DMS114 treated with DMSO at 0.1 percent for 48 hours (cell line): ENCODE results near the gene PLCH2.

Source experiments
- DNase-seq: peaks from one replicate; lab custom pipeline; 2025; ENCODE audit not compliant: unreplicated experiment; lab: John Stamatoyannopoulos, UW

PLCH2 gene

GRCh38 chr1:2510366-2511155 lies 34.5 kb downstream of the PLCH2 start:
- no peak for DNase-seq

GRCh38 chr1:2512862-2513421 lies 36.9 kb downstream of the PLCH2 start:
- DNase-seq, result no peak

DNA sequence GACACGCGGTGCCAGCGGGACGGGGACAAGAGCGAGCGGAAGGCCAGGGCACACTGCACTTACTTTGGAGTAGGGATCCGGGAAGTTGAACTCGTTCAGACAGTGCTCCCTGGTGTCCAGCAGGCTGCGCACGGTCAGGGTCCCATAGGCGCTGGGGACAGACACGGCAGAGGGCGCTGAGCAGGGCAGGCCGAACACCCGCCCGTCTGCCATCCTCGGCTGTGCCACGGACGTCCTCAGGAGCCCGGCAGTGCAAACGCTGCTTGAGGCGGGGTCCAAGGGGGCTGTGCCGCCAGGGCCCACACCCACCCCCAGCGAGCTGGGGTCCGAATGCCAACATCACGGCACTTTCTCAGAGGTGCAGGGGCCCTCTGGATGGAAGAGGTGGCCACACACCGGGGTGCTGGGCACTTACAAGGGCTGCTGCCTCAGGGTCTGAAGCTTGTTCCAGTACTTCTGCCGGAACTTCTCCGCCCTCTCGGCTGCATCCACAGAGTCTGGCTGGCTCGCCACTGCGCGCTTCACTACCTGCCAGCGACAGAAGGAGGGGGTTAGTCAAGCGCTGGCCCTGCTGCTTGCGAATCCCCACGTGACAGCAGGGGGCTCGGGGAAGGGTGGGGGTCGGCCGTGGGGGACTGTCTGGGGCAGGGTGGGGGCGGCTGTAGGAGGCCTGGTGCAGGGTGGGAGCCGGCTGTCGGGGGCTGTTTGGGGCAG lies 38.0 kb downstream of the PLCH2 start:
- no peak for DNase-seq

DNA sequence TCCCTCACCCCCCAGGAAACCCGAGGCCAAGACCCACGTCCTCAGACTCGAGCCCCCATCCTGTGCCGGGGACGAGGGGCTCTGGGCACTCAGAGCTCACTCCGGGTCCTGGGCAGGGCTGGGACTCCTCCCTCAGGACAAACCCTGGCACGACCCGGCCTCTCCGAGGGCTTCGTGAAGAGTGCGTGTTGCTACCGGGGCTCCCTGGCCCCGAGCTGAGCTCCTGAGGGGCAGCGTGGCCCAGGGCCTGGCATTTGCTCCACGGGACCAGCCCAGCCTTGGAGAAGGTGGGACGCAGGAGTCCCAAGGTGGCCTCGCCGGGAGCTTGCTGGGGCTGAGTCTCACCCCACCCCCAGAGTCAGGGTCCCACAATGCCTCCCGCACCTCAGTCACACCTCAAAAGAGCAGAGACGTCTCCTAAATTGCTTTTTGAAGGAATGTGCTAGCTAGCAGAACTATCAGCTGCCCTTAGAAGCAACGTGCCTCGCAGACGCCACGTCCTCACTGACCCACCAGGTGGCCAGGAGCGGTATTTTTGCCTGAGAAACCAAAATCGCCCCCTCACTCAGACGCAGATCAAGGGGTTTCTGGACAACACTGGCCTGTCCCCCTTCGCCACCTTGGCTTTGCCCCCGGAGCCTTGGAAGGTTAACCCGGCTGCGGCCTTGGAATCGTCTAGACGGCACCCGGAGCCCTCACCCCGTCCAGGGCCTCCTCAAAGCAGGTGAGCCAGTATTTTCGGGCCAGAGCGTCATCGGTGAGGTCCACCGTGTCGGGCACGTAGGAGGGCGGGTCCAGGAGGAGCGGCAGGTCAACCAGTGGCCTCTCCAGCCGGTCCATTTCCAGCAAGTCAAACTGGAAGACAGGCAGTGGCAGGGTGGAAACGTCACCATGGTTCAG lies 39.0 kb downstream of the PLCH2 start:
- no peak for DNase-seq

GRCh38 chr1:2515763-2516080 lies 39.6 kb downstream of the PLCH2 start:
- DNase-seq, result no peak

DNA sequence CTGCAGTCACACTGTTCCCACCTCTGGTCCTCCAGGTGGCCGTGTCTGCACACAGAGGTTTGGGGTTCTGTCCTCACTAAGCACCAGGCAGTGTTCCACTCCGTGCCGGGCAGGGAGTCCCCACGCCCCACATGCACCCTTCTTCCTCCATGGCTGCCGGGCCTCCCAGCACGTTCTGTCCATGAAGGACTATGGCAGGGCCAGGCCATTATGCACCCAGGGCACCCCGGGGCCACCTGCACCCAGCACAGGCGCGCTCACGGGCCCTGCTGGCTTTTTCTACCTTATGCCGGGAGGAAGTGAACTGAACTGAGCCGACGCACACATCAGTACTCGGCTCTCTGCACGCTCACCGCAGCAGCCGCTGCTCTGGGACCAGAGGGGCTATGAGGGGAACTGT lies 40.0 kb downstream of the PLCH2 start:
- DNase-seq, result no peak

DNA sequence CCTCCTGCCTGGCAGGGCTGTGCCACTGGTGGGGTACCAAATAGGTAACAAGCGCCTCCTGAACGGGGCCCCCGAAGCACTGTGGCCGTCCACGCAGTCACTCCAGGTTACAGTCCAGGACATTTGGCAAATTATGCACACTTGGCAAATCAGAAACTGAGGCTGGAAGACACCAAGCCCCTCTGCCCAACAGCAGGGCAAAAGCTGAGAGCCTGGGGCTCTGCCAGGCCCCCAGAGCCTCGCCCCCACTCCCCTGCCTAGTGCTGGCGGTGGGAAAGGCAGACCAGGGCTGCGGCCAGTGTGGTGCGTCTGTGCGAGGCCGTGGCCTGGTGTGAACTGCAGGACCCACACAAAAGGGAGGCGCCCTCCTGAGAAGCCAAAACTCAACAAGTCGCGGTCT lies 40.9 kb downstream of the PLCH2 start:
- DNase-seq, result no peak

- no peak for DNase-seq
Observed at GRCh38 chr1:2517966-2518365, 41.9 kb downstream of the PLCH2 start.

- DNase-seq, result no peak
Observed at GRCh38 chr1:2518528-2518927, 42.4 kb downstream of the PLCH2 start.

- no peak for DNase-seq
Observed at GRCh38 chr1:2519029-2519685, 43.1 kb downstream of the PLCH2 start.

GRCh38 chr1:2519729-2520128 lies 43.6 kb downstream of the PLCH2 start:
- DNase-seq, result no peak

DNA sequence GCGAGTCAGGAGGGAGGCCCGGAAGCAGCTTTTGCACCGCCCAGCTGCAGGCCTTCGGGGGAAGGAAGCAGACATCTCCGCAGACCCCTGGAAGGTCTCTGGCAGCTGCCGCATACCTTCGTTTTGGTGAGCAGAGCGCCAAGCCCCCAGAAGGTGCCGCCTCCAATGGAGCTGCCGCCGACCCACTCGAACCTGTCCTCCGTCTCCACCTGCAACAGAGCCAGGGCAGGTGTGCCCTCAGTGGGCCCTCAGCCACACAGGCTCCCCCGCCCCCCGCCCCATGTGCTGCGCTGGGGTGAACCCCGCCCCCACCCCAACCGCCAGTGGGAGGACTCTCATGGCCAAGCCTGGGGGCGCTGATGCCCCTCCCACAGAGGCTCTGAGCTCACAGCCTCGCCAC lies 44.1 kb downstream of the PLCH2 start:
- DNase-seq, result no peak

DNA sequence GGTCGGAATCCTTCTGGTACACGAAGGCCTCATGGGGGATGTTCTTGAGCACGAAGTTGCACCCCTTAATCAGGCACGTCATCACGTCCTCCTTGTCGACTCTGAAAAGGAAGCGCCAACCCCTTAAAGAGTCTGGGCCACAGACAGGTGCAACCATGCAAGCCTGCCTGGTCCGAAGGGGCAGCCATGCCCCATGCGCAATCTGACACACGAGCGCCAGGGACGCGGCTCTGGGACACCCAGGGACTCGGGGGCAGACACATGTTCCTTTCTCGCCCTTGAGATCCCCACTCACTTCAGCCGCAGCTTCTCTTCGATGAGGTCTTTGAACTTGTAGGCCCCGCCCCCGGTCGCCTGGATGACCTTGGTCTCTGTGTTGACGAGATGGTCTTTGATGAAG lies 44.7 kb downstream of the PLCH2 start:
- DNase-seq, result no peak

GRCh38 chr1:2522230-2522629 lies 46.1 kb downstream of the PLCH2 start:
- no peak for DNase-seq

DNA sequence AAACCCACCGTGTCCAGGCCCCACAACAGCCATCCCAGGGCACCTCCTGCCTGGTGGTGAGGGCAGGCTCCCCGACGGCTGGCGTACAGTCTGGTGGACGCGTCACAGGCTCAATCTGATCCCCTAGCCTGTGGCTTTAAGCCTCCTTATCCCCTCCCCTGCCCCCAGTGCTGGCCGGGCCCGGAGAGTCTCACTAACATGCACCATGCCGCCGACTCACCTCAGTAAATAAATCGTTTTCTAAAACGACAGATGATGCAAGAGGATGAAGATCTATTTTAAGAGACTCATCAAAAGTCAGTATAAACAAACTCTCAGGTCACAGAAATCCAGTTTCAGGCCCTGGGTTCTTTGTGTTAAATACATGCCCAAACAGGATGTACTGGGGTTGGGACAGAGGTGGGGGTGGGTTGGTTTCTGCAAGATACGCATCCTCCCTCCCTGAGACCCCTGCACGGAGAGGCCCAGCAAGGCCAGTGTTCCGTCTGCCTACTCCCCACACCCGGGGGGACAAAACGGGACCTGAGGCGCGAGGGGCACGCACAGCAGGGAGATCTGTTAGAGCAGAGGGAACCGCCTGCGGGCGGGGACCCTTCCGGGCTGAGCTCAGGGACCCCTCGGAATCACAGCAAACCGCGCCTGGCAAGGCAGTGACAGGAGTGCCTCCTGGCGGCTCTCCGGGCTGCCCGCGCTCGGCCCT lies 47.3 kb downstream of the PLCH2 start:
- DNase-seq, result no peak

- no peak for DNase-seq
Observed at GRCh38 chr1:2523891-2524609, 48.0 kb downstream of the PLCH2 start.

- no peak for DNase-seq
Observed at GRCh38 chr1:2525572-2525919, 49.5 kb downstream of the PLCH2 start.

- peak; percentile 86 for DNase-seq
Observed at GRCh38 chr1:2525920-2526823, 50.1 kb downstream of the PLCH2 start, which contains the start of gene PANK4. TSS of gene PANK4 (minus strand) at chr1:2526596. CDS start at chr1:2526587, 9 bp downstream.
